ENCODE results near the gene CFL2.

The CFL2 gene

GRCh38 chr14:34688470-34689206 is 25.8 kb downstream of the CFL2 start:
- Histone ChIP-seq H3K4me3 (ENCODE audit: low read depth in 1 of 2, low read length in 2 of 2) (no peak overlapping the region), H3K9me3 (ENCODE audit: low read length) (no peaks in the 10 kb centered on the region), H3K27me3 (ENCODE audit: control insufficient read depth in 1 of 2, insufficient read depth in 2 of 2, low read length in 2 of 2) (no peaks in the 10 kb centered on the region), H3K27ac (ENCODE audit: low read depth, low read length) (no peak overlapping the region), H3K9ac (ENCODE audit: low read length) (no peak overlapping the region), H3K4me1 (ENCODE audit: insufficient read depth, low read length) (no peaks in the 10 kb centered on the region), H3K36me3 (ENCODE audit: insufficient read depth, low read length) (no peaks in the 10 kb centered on the region)

DNA sequence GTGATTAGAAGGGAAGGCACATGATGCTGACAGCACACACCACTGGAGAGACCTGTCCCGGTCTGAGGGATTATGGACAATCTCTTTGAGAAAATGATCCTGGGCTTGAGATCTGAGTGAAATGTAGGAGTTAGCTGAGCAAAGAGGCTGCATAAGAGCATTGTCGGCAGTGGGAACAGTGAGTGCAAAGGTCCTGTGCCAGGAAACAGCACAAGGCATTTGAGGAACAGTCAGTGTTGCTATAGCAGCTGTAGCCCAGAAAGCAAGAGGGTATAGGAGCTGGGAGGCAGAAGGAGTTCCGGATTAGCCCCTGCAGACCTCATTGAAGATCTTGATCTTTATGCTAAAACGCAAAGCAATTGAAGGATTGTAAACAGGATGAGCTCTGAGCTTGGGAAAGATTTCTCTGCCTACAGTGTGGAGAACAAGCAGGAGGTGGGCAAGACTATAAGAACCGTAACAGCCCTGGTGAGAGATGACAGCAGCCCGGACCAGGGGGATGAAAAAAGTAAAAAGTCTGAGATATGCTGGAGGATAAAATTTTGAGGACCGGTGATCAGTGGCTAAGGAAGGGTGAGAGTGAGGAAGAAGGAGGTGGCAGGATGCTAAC is 28.5 kb downstream of the CFL2 start:
- H3K4me1 ChIP-seq (ENCODE audit: insufficient read depth, low read length): no peaks in the 10 kb centered on the region
- H3K27ac ChIP-seq (ENCODE audit: low read depth, low read length): no peak overlapping the region
- no peaks in the 10 kb centered on the region for H3K9me3 ChIP-seq (ENCODE audit: low read length)
- H3K27me3 ChIP-seq (ENCODE audit: control insufficient read depth in 1 of 2, insufficient read depth in 2 of 2, low read length in 2 of 2): no peaks in the 10 kb centered on the region
- H3K4me3 ChIP-seq (ENCODE audit: low read depth in 1 of 2, low read length in 2 of 2): no peak overlapping the region
- no peaks in the 10 kb centered on the region for H3K36me3 ChIP-seq (ENCODE audit: insufficient read depth, low read length)
- H3K9ac ChIP-seq (ENCODE audit: low read length): no peak overlapping the region

GRCh38 chr14:34684578-34684977 is 29.8 kb downstream of the CFL2 start:
- H3K9ac ChIP-seq (ENCODE audit: low read length): no peak overlapping the region
- no peak overlapping the region for H3K4me3 ChIP-seq (ENCODE audit: low read depth in 1 of 2, low read length in 2 of 2)
- no peaks in the 10 kb centered on the region for H3K4me1 ChIP-seq (ENCODE audit: insufficient read depth, low read length)
- no peaks in the 10 kb centered on the region for H3K27me3 ChIP-seq (ENCODE audit: control insufficient read depth in 1 of 2, insufficient read depth in 2 of 2, low read length in 2 of 2)
- H3K9me3 ChIP-seq (ENCODE audit: low read length): no peaks in the 10 kb centered on the region
- no peak overlapping the region for H3K27ac ChIP-seq (ENCODE audit: low read depth, low read length)
- no peaks in the 10 kb centered on the region for H3K36me3 ChIP-seq (ENCODE audit: insufficient read depth, low read length)

DNA sequence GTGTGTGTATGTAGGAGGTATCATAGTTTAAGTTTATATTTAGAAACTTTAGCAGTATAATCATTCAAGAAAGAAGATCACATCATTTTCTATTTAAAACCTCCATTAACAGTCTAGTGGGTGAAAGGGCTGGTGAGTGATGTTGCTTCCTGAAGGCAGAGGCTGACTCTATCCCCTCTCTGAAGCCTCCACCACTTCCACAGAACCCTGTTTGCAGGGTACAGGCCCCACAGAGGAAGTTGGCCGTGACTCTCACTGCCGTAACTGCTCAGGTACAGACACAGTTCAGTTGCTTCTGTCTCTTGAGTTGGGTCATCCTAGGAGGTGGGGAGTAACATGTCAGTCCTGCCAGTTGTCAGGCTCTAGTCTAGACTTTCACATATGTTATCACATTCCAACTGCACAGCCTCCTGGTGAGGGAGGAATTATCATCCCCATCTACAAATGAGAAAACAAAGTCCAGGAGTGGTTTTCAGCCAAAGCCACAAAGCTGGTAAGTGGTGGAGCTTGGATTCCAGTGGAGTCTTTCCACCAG is 31.5 kb downstream of the CFL2 start:
- Histone ChIP-seq H3K4me1 (ENCODE audit: insufficient read depth, low read length) (no peaks in the 10 kb centered on the region), H3K27me3 (ENCODE audit: control insufficient read depth in 1 of 2, insufficient read depth in 2 of 2, low read length in 2 of 2) (no peaks in the 10 kb centered on the region), H3K36me3 (ENCODE audit: insufficient read depth, low read length) (no peaks in the 10 kb centered on the region), H3K9ac (ENCODE audit: low read length) (no peak overlapping the region), H3K4me3 (ENCODE audit: low read depth in 1 of 2, low read length in 2 of 2) (no peak overlapping the region), H3K9me3 (ENCODE audit: low read length) (no peaks in the 10 kb centered on the region), H3K27ac (ENCODE audit: low read depth, low read length) (no peak overlapping the region)

DNA sequence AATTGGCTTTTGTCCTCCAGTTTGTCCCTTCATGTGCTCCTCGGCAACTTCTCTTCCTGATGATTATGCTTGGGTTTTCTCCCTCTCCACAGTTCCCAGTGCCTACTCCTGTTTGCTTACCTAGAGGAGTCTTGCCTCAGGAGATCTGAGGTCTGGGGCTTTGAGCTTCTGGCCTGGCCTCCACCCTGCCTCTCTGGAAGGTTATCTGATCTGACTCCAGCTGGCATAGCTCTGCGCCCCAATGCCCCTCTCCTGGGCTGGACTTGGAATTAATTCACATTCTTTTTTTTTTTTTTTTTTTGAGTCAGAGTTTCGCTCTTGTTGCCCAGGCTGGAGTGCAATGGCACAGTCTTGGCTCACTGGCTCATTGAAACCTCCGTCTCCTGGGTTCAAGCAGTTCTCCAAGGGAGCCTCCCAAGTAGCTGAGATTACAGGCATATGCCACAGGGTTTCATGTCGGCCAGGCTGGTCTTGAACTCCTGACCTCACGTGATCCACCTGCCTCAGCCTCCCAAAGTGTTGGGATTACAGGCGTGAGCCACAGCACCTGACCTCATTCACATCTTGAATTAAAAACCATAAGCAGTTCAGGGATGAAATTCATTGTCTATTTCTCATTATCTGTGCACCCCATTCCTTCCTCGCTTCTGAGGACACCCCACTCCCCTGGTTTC is 33.5 kb downstream of the CFL2 start:
- Histone ChIP-seq H3K4me3 (ENCODE audit: low read depth in 1 of 2, low read length in 2 of 2) (no peak overlapping the region), H3K27ac (ENCODE audit: low read depth, low read length) (no peak overlapping the region), H3K9me3 (ENCODE audit: low read length) (no peaks in the 10 kb centered on the region), H3K4me1 (ENCODE audit: insufficient read depth, low read length) (no peaks in the 10 kb centered on the region), H3K27me3 (ENCODE audit: control insufficient read depth in 1 of 2, insufficient read depth in 2 of 2, low read length in 2 of 2) (no peaks in the 10 kb centered on the region), H3K36me3 (ENCODE audit: insufficient read depth, low read length) (no peaks in the 10 kb centered on the region), H3K9ac (ENCODE audit: low read length) (no peak overlapping the region)

- no peak overlapping the region for H3K9ac ChIP-seq (ENCODE audit: low read length)
- H3K27ac ChIP-seq (ENCODE audit: low read depth, low read length): no peak overlapping the region
- H3K4me1 ChIP-seq (ENCODE audit: insufficient read depth, low read length): no peaks in the 10 kb centered on the region
- no peaks in the 10 kb centered on the region for H3K9me3 ChIP-seq (ENCODE audit: low read length)
- no peak overlapping the region for H3K4me3 ChIP-seq (ENCODE audit: low read depth in 1 of 2, low read length in 2 of 2)
- H3K36me3 ChIP-seq (ENCODE audit: insufficient read depth, low read length): no peaks in the 10 kb centered on the region
- H3K27me3 ChIP-seq (ENCODE audit: control insufficient read depth in 1 of 2, insufficient read depth in 2 of 2, low read length in 2 of 2): no peaks in the 10 kb centered on the region
Measured at GRCh38 chr14:34678735-34679134, 35.7 kb downstream of the CFL2 start.

DNA sequence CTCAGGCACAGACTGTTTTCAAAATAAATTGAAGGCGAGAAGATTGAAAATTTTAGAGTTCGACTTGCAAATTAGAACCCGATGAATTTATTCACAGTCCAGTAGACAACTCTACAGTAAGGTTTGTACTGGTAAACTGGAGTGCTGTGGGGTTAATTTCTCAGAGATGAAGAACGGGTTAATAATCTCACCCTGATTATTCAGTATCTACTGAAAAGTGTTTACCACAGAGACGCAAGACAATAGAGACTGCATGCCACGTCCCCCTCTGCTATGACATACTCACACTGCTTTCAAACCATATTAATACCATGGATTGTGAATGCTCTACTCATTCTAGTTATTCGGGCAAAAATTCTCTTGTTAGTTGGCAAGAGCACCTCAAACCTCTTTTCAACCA is 36.1 kb downstream of the CFL2 start:
- no peaks in the 10 kb centered on the region for H3K9me3 ChIP-seq (ENCODE audit: low read length)
- H3K27me3 ChIP-seq (ENCODE audit: control insufficient read depth in 1 of 2, insufficient read depth in 2 of 2, low read length in 2 of 2): no peaks in the 10 kb centered on the region
- H3K9ac ChIP-seq (ENCODE audit: low read length): no peak overlapping the region
- H3K36me3 ChIP-seq (ENCODE audit: insufficient read depth, low read length): no peaks in the 10 kb centered on the region
- H3K4me1 ChIP-seq (ENCODE audit: insufficient read depth, low read length): no peaks in the 10 kb centered on the region
- H3K4me3 ChIP-seq (ENCODE audit: low read depth in 1 of 2, low read length in 2 of 2): no peak overlapping the region
- no peak overlapping the region for H3K27ac ChIP-seq (ENCODE audit: low read depth, low read length)

DNA sequence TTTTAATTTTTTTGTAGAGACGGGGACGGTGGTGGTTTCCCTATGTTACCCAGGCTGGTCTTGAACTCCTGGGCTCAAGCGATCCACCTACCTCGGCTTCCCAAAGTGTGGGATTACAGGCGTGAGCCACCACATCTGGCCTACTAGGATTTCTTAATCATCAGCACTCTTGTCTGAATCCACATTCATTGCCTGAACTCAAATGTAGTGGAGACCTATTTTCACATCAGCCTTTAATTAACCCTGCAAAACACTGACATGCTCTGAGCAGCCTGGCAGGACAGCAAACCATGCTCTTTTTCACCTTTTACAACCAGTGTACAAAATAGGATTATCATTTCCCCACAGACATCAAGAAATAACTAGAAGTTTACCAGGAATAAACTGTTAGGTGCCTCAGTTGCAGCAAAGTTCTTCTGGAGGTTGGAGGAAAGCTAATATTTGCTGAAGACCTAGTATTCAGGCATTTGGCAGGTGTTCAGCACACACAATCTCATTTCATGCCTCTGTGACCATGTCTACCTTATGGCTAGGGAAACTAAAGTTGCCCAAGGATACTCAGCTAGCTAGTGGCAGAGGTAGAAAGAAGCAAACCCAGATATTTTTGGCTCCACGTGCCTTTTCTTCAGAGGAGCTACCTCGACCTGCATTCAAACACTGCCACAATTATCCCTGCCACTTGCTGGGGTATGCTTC is 37.7 kb downstream of the CFL2 start:
- Histone ChIP-seq H3K9ac (ENCODE audit: low read length) (no peak overlapping the region), H3K4me3 (ENCODE audit: low read depth in 1 of 2, low read length in 2 of 2) (no peak overlapping the region), H3K4me1 (ENCODE audit: insufficient read depth, low read length) (no peaks in the 10 kb centered on the region), H3K36me3 (ENCODE audit: insufficient read depth, low read length) (no peaks in the 10 kb centered on the region), H3K27me3 (ENCODE audit: control insufficient read depth in 1 of 2, insufficient read depth in 2 of 2, low read length in 2 of 2) (no peaks in the 10 kb centered on the region), H3K27ac (ENCODE audit: low read depth, low read length) (no peak overlapping the region), H3K9me3 (ENCODE audit: low read length) (no peaks in the 10 kb centered on the region)

- Histone ChIP-seq H3K27me3 (ENCODE audit: control insufficient read depth in 1 of 2, insufficient read depth in 2 of 2, low read length in 2 of 2) (no peaks in the 10 kb centered on the region), H3K9ac (ENCODE audit: low read length) (no peak overlapping the region), H3K9me3 (ENCODE audit: low read length) (no peaks in the 10 kb centered on the region), H3K4me1 (ENCODE audit: insufficient read depth, low read length) (no peaks in the 10 kb centered on the region), H3K36me3 (ENCODE audit: insufficient read depth, low read length) (no peaks in the 10 kb centered on the region), H3K27ac (ENCODE audit: low read depth, low read length) (no peak overlapping the region), H3K4me3 (ENCODE audit: low read depth in 1 of 2, low read length in 2 of 2) (no peak overlapping the region)
Measured at GRCh38 chr14:34673702-34674101, 40.7 kb downstream of the CFL2 start.

DNA sequence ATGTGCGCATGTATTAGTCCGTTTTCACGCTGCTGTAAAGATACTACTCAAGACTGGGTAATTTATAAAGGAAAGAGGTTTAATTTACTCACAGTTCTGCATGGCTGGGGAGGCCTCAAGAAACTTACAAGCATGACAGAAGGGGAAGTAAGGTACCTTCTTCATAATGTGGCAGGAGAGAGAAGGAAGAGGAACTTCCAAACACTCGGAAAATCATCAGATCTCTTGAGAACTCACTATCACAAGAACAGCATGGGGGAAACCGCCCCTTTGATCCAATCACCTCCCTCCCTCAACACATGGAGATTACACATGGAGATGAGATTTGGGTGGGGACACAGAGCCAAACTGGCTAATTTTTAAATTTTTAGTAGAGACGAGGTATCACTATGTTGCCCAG is 42.7 kb downstream of the CFL2 start:
- no peak overlapping the region for H3K4me3 ChIP-seq (ENCODE audit: low read depth in 1 of 2, low read length in 2 of 2)
- H3K36me3 ChIP-seq (ENCODE audit: insufficient read depth, low read length): no peaks in the 10 kb centered on the region
- no peaks in the 10 kb centered on the region for H3K4me1 ChIP-seq (ENCODE audit: insufficient read depth, low read length)
- H3K9ac ChIP-seq (ENCODE audit: low read length): no peak overlapping the region
- no peak overlapping the region for H3K27ac ChIP-seq (ENCODE audit: low read depth, low read length)
- no peaks in the 10 kb centered on the region for H3K27me3 ChIP-seq (ENCODE audit: control insufficient read depth in 1 of 2, insufficient read depth in 2 of 2, low read length in 2 of 2)
- H3K9me3 ChIP-seq (ENCODE audit: low read length): no peaks in the 10 kb centered on the region

GRCh38 chr14:34668111-34668510 is 46.3 kb downstream of the CFL2 start:
- Histone ChIP-seq H3K4me3 (ENCODE audit: low read depth in 1 of 2, low read length in 2 of 2) (no peak overlapping the region), H3K9me3 (ENCODE audit: low read length) (no peaks in the 10 kb centered on the region), H3K27me3 (ENCODE audit: control insufficient read depth in 1 of 2, insufficient read depth in 2 of 2, low read length in 2 of 2) (no peaks in the 10 kb centered on the region), H3K4me1 (ENCODE audit: insufficient read depth, low read length) (no peaks in the 10 kb centered on the region), H3K27ac (ENCODE audit: low read depth, low read length) (no peak overlapping the region), H3K36me3 (ENCODE audit: insufficient read depth, low read length) (no peaks in the 10 kb centered on the region), H3K9ac (ENCODE audit: low read length) (no peak overlapping the region)

Data from muscle layer of colon (tissue), 2 donors.